ENCODE data around the gene OSBPL1A.

OSBPL1A gene

DNA sequence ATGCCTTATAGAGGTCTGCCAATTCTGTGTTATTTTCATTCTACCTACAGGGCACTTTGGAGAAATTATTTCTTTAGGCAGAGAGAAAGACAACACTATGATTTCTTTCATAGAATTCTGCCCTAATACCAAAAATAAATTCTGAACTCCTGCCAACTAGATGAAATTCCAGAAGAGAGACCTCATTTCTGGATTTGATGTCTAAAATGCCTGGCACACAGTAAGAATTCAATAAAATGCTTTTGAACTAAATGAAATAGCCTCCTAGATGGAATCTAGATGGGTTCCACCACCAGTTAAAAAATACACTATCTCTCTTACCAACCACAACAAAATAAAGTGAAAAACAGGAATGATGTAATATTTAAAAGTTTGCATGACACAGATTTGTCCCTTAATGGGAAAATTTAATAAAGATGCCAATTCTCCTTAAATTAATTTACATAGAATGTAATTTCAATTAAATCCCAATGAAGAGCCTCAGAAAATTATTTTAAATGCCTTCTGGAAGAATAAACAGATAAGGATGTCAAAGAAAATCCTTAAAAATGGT lies 75.0 kb downstream of the OSBPL1A start:
- DNase-seq, result peak in 1 of 2 experiments; percentile 26

DNA sequence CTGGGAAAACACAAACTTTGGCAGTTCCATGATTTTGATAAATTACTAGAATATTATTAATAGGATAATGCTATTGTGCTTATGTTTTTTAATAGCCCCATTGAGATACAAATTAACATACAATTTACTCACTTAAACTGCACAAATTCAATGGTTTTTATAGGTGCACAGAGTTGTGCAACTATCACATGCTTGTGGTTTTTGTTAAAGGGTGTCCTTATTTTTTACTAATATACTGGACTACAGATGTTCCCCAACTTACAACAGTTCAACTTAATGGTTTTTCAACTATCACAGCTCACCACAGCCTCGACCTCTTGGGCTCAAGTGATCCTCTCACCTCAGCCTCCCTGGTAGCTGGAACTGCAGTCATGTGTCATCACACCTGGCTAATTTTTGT lies 76.6 kb downstream of the OSBPL1A start:
- no peak for DNase-seq

DNA sequence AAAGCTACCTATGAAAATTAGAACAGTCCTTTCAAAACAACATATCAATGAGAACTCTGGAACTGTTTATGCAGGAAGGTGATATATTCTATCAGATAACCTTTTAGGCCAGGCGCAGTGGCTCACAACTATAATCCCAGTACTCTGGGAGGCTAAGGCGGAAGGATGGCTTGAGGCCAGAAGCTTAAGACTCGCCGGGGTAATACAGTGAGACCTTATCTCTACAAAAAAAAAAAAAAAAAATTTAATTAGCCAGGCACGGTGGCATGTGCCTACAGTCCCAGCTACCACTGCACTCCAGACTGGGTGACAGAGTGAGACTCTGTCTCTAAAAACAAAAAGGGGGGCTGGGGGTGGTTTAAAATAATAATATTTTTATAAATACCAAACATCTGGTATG lies 77.9 kb downstream of the OSBPL1A start:
- DNase-seq, result no peak

DNA sequence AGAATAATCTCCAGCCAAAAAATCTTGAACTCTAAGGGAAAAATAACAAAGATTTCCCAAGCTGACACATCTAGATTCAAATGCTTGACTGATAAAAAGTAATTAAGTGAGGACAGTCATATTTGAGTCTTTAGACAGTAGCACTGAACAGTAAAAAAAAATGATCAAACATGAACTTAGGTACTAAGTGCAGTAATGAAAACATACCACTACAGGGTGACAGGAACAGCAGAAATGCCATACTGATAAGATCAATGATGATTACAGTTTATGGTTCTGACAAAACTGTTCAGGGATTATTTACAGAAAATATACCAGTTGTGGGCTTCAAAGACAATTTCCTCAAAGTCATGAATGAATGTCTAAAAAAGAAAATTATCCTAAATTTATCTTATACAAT lies 80.3 kb downstream of the OSBPL1A start:
- no peak for DNase-seq

DNA sequence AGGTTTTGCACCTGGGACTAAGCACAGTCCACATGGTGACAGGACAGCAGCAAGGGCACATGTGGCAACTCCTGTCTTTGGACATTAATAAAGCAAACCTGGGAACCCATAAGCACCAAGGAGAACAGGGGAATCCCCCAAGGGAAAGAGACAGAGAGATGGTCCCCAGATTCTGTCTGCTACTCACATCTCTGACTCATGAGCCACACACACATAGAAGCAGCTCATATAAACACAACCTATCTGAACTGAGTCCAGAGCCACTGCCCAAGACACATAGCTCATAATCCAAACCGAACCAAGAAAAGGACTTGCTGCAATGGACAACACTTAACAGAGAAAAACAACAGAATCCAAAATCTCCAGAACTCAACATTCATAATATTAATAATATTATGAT lies 82.5 kb downstream of the OSBPL1A start:
- DNase-seq, result no peak

DNA sequence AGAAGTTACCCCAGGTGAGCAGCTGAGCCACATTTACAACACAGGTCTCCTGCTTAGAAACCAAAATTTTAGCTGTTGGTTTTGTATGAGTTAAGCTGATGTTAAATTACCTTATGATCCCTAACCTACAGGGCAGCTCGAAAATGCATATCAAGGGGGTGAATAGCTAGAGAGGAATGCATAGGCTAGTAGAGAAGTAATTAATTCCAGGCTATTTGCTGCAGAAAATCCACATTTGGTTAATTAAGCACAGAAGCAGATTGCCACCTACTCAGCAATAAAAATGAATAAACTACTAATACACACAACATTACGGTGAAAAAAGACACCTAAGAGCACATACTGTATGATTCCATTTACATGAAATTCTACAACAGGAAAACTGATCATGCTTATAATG lies 91.4 kb downstream of the OSBPL1A start:
- DNase-seq, result no peak

DNA sequence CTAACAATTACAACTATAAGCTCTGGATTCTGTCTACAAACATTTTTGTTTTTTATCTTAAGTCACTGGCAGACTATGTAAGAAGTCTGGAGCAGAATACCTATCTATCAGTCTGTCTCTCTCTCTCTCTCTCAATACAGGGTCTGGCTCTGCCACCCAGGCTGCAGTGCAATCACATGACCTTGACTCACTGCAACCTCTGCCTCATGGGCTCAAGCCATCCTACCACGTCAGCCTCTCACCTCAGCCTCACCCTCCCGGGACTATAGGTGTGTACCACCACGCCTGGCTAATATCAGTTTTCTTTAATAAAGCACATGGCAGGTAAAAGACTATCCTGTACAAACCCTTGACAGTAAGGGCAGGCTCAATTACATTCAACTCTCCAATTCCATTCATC lies 96.9 kb downstream of the OSBPL1A start:
- DNase-seq, result no peak

DNA sequence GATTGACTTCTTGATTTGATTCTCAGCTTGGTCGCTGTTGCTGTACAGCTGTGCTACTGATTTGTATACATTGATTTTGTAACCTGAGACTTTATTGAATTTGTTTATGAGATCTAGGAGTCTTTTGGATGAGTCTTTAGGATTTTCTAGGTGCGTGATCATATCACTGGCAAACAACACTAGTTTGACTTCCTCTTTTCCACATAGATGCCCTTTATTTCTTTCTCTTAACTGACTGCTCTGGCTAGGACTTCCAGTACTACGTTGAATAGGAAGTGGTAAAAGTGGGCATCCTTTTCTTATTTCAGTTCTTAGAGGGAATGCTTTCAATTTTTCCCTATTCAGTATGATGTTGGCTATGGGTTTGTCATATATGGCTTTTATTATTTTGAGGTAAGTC lies 101.3 kb downstream of the OSBPL1A start:
- DNase-seq, result no peak

DNA sequence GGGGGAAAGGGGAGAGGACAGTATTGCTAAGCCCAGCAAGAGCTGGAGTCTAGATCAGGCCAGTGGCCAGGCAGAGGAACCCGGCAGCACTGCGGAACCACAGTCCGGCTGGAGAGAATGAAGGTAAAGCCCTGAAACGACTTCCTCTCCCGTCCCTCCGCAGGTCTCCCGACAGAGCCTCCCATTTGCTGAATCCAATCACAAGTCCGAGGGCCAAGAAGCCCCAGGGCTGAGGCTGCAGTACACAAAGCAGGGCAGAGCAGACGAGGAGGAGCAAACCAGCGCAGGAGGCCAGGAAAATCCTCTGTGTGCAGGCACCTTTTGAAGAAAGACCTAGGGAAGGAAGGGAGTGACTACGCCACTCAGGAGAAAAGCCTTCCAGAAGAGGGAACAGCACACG lies 104.4 kb downstream of the OSBPL1A start:
- DNase-seq, result no peak

DNA sequence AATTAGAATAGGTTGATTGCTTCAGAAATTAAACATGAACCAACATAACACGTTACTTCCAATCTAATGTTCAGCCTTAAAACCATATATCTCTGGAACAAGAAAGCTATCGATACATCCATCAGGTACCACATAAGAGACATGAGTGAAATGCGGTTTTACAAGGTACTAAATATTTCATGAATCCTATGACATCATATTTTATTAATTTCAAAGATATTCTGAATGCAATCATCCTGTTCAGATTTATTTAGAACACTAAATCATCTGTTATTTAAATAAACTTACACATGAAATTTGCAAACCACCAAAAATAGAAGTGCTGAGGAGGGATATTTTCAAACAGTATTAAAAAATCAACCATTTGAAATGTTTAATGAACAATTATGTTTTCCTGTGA lies 119.0 kb downstream of the OSBPL1A start:
- DNase-seq, result no peak

DNA sequence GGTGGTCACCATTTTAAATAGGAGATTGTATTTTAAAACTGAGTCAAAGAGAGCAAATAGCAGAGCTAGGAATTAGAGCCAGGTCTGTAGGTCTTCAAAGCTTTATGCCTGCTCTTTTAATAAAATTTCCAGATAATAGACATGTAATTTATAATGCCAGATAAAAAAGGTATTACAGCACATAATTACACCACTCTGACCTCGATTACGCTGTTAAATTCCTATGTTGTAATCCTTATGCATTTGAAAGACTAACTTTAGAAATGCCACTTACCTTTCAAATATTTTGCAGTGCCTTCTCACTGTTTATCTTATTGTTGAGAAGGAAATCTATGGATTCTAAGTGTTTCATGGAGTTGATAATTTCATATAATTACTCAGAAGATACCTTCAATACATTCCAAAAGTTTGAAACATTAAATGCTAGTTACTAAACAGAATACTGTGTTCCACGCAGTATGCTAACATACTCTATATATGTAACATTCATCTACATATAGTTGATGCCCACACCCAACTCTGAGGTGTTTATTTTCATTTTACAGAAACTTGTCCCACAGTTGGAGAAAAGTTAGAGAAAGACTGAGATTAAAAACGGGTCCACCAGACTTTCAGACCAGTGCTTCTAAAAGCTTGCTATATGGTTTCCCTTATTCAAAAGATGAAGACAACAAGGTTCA lies 120.0 kb downstream of the OSBPL1A start:
- DNase-seq, result no peak

DNA sequence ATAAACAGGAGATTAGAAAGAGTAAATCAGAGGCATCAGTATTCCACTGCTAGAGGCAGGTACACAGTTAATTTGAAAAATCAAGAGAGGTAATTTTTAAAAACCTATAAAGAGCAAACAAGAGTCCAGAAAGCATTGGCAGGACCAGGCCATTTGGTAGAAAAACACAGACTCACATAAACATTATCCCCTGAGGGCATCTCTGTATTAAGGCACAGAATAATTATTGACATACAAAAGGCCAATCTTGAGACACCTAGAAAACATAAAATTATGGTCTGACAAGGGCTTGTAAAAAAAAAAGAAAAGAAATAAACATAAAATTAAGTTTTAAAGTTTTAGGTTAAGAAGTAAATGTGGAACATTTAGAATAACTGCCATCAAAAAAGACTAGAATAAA lies 120.6 kb downstream of the OSBPL1A start:
- no peak for DNase-seq

DNA sequence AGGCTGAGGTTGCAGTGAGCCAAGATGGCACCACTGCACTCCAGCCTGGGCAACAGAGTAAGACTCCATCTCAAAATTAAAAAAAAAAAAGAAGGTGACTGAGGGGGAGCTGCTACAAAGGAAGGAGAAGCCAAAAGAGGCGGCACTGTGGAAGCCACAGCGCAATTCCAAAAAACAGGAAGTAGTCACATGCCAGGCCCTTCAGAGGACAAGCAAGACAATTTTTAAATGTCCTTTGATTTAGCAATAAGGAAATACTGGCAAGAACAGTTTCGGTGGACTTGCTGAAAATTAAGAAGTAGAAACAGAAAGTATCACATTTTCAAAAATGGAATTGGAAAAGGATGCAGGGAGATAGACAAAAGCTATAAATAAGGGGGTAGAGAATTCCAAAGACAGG lies 122.8 kb downstream of the OSBPL1A start:
- DNase-seq, result no peak

DNA sequence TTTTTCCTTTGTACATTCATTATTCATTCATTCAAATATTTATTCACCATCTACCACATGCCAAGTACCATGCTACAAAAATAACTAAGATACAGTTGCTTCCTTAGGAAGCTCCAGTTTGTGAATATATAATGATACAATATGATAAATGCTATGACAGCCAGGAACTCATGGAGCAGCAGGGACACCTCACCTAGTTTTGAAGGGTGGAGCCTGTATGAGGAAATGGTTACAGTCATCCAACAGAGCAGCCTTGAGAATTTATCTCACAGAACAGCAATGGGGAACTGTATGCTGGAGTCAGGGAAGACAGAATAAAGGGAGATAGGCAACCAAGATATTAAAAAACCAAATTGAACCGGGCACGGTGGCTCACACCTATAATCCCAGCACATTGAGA lies 124.0 kb downstream of the OSBPL1A start:
- DNase-seq, result no peak

DNA sequence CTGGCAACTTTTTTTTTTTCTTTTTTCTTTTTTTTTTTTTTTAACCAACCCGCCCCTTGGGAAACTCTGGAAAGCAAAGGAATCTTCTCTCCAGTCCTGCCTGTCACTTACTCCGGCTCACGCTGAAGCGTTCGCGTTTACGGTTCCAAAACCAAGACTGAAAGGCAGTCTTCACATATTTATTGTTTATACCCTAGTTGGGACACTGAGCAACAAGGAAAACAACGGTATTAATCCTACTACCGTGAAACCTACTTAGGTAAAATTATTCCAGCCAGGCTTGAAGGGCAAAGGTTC lies 125.4 kb downstream of the OSBPL1A start:
- no peak for DNase-seq

DNA sequence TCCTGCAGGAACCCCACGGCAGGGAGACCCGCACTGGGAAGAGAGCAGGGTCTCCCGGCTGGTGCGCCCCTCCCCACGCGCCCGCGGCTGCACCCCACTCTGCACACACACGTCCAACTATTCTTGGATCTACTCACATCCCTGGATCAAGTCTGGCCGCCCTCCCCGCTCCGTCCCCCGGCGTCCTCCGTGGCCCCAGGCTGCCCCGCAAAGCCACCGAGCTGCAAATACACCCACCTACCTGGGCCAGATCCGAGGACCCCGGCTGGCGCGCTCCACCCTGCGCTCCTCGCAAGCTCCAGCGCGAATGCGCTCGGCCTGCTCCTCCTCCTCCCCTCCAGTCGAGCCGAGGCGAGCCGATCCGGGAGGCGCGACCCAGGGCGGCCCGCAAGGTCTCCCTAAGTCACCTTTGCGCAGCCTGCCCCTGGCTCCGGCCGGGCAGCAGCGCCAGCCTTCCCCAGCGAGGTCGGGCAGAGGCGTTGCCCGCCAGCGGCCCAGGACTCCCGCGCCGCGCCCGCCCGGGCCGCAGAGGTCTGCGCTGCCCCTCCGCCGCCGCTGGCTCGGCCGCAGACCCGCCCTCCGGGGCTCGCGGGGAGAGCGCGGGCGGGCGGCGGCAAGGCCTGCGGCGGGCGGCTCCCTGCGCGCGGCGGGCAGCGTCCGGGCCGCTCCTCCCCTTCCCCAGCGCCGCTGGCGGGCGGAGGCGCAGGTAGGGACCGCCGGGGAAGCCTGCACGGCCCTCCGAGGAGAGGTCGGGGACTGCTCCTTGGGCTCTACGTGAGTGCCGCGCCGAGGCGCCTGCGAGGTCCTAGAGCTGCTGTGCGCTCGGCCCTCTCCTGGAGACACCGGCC lies 126.0 kb downstream of the OSBPL1A start:
- peak; percentile 26 to 72 for DNase-seq

DNA sequence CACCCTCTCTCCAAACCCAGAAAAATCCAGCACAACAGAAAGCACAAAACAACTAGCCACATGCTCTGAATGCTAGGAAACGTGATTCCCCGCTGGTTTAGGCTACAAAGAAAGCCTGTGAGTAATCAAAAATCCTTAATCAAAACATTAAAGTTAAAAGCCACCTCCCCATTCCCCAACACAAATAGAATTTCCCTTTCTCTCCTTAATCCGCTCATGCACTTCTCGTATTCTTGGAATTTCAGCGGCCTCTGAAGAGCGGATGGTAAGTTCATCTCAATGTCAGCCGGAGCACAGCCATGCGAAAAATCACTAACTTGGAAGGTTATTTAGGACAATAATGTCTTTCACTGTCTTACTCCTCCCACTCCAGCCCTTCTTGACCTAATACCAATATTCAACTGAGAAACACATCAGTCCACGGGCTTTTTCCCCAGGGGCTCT lies 126.7 kb downstream of the OSBPL1A start:
- peak in 1 of 2 experiments; percentile 51 for DNase-seq

DNA sequence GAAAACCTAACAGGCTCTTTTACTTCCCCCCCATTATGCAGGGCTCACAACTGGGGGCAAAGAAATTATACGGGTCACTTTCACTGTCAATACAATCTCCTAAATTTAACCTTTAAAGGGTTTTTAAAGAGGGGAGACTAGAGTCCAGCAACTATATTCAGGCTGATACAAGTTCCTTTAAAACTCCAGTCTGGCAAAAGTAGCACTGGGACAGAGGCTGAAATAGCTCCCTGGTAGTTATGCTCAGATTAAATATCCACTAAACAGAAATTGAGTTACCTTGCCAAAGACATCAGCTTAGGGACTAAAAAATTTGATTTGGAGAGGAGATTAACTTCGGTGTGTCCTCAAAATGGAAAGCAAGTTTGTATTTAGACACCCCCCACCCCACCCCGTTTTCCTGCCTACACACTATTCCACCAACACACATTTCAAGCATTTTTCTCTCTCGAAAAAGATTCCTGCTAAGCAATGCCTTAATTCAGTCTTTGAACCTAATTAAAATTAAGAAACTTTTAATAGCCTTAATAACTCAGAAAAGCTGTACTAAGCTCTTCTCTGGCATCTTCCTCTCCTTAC lies 127.2 kb downstream of the OSBPL1A start:
- no peak for DNase-seq

DNA sequence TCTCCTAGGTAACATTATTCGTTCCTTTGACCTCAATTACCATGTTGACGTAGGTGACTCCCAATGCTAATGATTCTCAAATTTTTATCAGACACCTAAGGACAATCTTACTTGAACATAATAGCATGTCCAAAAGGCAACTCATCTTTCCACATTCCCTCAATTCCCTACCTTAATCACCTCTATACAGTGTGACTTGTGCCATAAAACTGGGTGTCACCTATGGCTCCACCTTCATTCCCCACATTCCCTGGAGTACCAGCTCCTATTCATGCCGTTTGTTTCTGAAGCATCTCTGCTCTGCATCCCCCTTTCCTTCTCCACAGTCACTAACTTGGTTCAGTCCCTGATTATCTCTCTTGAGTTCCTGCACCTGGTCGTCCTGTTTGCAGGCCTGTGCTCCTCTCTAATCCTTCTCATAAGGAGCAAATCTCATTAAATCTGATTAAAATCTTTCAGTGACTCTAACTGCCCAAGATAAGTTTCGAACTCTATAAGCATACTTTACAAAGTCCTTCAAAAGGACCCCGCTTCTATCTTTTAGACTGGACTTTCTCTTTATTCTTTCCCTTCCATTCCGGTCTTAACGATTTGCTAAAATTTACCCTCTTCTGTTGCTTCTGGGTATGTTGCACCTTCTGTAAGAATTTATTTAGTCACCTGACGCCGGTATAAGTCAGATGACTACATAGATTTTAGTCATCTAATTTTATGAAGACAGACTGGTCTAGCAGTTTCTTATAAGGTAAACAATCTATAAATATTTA lies 128.7 kb downstream of the OSBPL1A start:
- DNase-seq, result no peak

DNA sequence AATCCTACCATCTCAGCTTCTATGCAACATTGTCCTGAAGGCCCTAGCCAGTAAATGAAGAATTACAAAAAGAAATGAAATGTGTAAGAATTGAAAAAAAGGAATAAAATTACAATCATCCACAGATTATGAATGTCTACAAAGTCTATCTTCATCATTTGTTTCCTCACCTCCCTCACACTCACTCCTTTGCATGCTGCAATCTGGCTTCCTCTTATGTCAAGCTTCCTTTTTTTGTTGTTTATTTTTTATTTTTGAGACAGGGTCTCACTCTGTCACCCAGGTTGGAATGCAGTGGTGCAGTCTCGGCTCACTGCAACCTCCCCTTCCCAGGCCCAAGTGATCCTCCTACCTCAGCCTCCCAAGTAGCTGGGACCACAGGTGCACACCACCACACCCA lies 129.7 kb downstream of the OSBPL1A start:
- DNase-seq, result no peak

DNA sequence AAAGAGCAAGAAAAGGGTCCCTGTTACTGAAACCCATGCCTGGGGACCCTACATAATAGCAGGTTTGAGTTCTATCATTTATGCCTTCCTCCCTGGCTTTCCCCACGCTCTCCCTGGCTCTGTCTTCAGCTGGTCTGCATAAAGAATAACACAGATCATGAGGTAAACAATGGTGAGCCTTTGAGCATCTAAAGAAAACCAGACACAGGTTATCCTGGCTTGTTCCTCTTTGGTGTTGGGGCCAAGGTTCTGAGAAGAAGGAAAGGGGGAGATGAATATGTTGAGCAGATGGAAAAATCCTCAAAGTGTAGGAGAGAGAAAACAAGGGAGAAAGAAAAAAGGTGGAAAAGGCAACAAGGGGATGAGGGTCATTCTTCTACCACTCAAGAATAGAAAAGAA lies 131.5 kb downstream of the OSBPL1A start:
- no peak for DNase-seq

DNA sequence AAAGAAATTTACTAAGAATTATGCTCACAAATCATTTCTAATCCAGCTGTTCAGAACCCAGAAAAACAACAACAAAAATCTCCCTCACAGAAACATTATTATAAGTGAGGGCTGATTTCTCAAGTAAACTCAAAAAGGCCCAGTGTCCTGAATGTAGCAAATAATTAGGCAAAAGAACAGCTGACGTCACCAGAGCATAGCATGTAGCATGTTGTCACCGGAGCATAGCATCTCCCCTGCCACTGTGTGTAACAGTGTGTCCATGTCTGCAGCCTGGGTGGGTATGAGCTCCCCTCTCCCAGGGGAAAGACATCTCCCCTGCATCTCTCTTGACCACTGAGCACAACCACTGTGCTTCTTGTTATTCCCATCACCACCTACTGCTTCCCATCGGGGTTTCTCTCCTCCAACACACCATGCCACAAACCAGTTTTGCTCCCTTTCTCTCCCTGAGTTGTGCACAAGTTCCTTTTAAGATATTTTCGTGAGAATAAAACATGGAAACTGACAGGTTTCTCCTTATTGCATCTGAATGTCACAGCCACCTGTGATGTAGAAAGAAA lies 132.0 kb downstream of the OSBPL1A start:
- DNase-seq, result no peak

DNA sequence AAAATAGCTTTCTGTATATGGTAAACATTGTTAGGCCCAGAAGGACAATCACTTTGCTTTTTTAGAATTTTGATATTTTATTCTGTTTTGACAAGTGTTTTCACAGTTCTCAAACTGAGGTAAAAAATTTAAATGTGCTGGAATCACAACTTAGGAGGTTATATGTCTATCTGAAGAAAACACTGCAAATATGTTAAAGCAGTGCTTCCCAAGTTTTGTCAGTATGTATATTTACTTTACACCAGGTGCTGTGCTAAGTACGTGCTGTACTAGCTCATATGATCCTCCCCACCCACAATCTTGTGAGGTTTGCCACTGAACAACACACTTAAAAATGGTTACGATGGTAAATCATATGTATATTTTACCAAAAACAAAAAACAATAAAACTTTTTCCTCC lies 134.6 kb downstream of the OSBPL1A start:
- DNase-seq, result no peak

All from NCI-H446 (cell line).